Measurements from ENCODE around the gene ATP5MG. TPM values are rescaled to one million over a fixed set of nuclear protein-coding genes. Genes with fewer than 3 reads are reported as not detected.
"Not testable (repeated sequence)": the region's sequence is repeated elsewhere in the genome, so short reads cannot be mapped to it uniquely, and the experiment has no call there.

ATP5MG gene
- total and polyA plus RNA-seq, 2 of the 8 experiments (the other 6 are each of a cell fraction or from before 2014, with no cell fraction given): 237 to 464 TPM

DNA sequence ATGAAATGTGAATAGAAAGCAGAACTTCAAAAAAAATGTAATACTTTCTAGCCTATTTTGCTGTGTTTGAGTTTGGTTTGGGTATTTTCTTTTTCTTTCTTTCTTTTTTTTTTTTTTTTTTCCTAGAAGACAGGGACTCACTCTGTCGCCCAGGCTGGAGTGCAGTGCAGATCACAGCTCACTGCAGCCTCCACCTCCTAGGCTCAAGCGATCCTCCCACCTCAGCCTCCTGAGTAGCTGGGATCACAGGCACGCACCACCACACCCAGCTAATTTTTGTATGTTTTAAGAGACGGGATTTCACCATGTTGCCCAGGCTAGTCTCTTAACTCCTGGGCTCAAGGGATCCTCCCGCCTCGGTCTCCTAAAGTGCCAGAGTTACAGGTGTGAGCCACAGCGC is 1.2 kb downstream of the ATP5MG start:
- H2AFZ ChIP-seq (ENCODE audit: low read length); H3K9me3 ChIP-seq (ENCODE audit: insufficient read depth in 2 of 2, low read depth in 1 of 2, low read length in 1 of 2); H3K14ac ChIP-seq (ENCODE audit: insufficient read length); H2BK15ac ChIP-seq (ENCODE audit: low read length); H3K79me1 ChIP-seq (ENCODE audit: low read depth, low read length); H2BK12ac ChIP-seq (ENCODE audit: low read depth, low read length); H2BK20ac ChIP-seq (ENCODE audit: low read length); H4K8ac ChIP-seq (ENCODE audit: extremely low read depth, insufficient read depth, low read length); H3K27ac ChIP-seq (ENCODE audit: low read depth, low read length); DNase-seq (ENCODE audit: low read depth in 1 of 2, low spot score in 2 of 2); H3K4me1 ChIP-seq (replicated peaks in 1 of 4; ENCODE audit: control insufficient read depth in 3 of 4, insufficient read depth in 4 of 4, low read length in 3 of 4); H3K18ac ChIP-seq (ENCODE audit: extremely low read depth, low read length); H3K4ac ChIP-seq (replicated peaks; ENCODE audit: insufficient read length, low read depth, low read length); FAIRE-seq; H3K23me2 ChIP-seq (ENCODE audit: low read depth, low read length); H3K56ac ChIP-seq (replicated peaks; ENCODE audit: insufficient read length, low read depth, low read length); H4K91ac ChIP-seq (replicated peaks; ENCODE audit: insufficient read length, low read length); H3K27me3 ChIP-seq (replicated peaks in 1 of 4; ENCODE audit: control insufficient read depth in 3 of 4, extremely low read depth in 1 of 4, insufficient read depth in 3 of 4, low read length in 3 of 4); H2AK5ac ChIP-seq (ENCODE audit: low read depth, low read length); H4K5ac ChIP-seq (ENCODE audit: insufficient read length, low read depth, low read length); H2BK120ac ChIP-seq (replicated peaks; ENCODE audit: low read depth, low read length); H2BK5ac ChIP-seq (ENCODE audit: low read depth, low read length); H3K23ac ChIP-seq (ENCODE audit: insufficient read length): not testable (repeated sequence)
- H3K4me3 ChIP-seq (ENCODE audit: extremely low read depth in 1 of 4, insufficient read depth in 2 of 4, low read depth in 3 of 4, low read length in 4 of 4): peak overlapping the region; percentile 81 to 95 (median 92)
- H3K79me2 ChIP-seq (ENCODE audit: control insufficient read depth in 1 of 2, insufficient read depth in 2 of 2, low read length in 2 of 2): peaks cover 13 to 61% of the 10 kb centered on the region in 2 experiments
- ChIA-PET CTCF (ENCODE audit: partially characterized antibody) (interaction anchor here (0.5 to 1.8 kb wide), 8 partner anchors 13 to 201 kb away, joined by 3 to 8 read pairs (median 4); no protein-coding TSS in a partner anchor), POLR2A (ENCODE audit: partially characterized antibody) (interaction anchor here (1.0 to 2.2 kb wide), 4 partner anchors 9 to 36 kb away, joined by 3 to 13 read pairs (median 7); partner anchors contain the start of gene KMT2A)
- peak overlapping the region; percentile 30 to 89 for H3K4me2 ChIP-seq (ENCODE audit: insufficient read depth in 1 of 2, low read depth in 2 of 2, low read length in 2 of 2)
- peaks cover 8 to 11% of the 10 kb centered on the region in 2 experiments for H4K20me1 ChIP-seq (replicated peaks in 1 of 2; ENCODE audit: control insufficient read depth in 1 of 2, insufficient read depth in 2 of 2, low read length in 2 of 2)
- H3K9ac ChIP-seq (replicated peaks in 1 of 4; ENCODE audit: extremely low read depth in 1 of 4, low read depth in 3 of 4, low read length in 3 of 4): peak overlapping the region in 1 of 4 experiments; percentile 74; a peak in 2 of 7 replicates
- peaks cover 5 to 18% (median 8%) of the 10 kb centered on the region in 4 experiments for H3K36me3 ChIP-seq (ENCODE audit: control insufficient read depth in 2 of 4, insufficient read depth in 4 of 4, low read length in 3 of 4)
- 90% methylated on average over 6 of the region's 7 CpGs; no CpG with 5 or more reads in 1 of the 2 experiments for WGBS, 2 experiments (ENCODE audit: extremely low coverage in 1 of 2, insufficient coverage in 1 of 2, insufficient read length in 1 of 2, insufficient replicate concordance in 2 of 2, low coverage in 1 of 2, low lambda C conversion rate in 2 of 2, missing lambda C conversion rate in 1 of 2)
